ENCODE results near the gene RIMBP3C. TPM values are rescaled to one million over a fixed set of nuclear protein-coding genes. Genes with fewer than 3 reads are reported as not detected.
"Not testable (repeated sequence)": the region's sequence is repeated elsewhere in the genome, so short reads cannot be mapped to it uniquely, and the experiment has no call there.

Gene RIMBP3C, protein sequence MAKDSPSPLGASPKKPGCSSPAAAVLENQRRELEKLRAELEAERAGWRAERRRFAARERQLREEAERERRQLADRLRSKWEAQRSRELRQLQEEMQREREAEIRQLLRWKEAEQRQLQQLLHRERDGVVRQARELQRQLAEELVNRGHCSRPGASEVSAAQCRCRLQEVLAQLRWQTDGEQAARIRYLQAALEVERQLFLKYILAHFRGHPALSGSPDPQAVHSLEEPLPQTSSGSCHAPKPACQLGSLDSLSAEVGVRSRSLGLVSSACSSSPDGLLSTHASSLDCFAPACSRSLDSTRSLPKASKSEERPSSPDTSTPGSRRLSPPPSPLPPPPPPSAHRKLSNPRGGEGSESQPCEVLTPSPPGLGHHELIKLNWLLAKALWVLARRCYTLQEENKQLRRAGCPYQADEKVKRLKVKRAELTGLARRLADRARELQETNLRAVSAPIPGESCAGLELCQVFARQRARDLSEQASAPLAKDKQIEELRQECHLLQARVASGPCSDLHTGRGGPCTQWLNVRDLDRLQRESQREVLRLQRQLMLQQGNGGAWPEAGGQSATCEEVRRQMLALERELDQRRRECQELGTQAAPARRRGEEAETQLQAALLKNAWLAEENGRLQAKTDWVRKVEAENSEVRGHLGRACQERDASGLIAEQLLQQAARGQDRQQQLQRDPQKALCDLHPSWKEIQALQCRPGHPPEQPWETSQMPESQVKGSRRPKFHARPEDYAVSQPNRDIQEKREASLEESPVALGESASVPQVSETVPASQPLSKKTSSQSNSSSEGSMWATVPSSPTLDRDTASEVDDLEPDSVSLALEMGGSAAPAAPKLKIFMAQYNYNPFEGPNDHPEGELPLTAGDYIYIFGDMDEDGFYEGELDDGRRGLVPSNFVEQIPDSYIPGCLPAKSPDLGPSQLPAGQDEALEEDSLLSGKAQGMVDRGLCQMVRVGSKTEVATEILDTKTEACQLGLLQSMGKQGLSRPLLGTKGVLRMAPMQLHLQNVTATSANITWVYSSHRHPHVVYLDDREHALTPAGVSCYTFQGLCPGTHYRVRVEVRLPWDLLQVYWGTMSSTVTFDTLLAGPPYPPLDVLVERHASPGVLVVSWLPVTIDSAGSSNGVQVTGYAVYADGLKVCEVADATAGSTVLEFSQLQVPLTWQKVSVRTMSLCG (N-terminal part only)
- not detected for total RNA-seq

DNA sequence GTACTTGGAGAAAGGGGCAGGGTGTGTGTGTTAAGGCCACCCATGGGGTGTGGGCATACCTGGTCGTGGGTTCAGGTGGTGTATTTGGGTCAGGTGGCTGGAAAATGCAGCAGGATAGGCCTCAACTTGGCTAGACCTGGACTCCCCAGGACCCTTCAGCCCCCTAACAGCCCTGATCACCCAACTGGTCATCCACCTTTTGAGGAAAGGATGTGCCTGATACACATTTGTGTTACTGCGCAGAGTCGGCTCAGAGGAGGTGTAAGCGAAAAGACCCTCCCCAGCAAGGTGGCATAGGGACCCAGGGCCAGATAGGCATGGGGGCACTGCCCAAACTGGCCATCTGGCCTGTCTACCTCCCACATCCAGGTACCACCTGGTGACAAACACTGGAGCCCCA lies at the start of gene RIMBP3C:
Gene RIMBP3C, minus strand, starts transcription at position 101 of the 400 bp plus-strand sequence. CDS start 485 bp downstream, outside the sequence.
- not testable (repeated sequence) for DNase-seq

GRCh38 chr22:21599053-21599893 lies 48.0 kb upstream of the RIMBP3C start:
- DNase-seq: no peak

- DNase-seq: no peak
Measured at GRCh38 chr22:21598302-21598701, 47.0 kb upstream of the RIMBP3C start.

DNA sequence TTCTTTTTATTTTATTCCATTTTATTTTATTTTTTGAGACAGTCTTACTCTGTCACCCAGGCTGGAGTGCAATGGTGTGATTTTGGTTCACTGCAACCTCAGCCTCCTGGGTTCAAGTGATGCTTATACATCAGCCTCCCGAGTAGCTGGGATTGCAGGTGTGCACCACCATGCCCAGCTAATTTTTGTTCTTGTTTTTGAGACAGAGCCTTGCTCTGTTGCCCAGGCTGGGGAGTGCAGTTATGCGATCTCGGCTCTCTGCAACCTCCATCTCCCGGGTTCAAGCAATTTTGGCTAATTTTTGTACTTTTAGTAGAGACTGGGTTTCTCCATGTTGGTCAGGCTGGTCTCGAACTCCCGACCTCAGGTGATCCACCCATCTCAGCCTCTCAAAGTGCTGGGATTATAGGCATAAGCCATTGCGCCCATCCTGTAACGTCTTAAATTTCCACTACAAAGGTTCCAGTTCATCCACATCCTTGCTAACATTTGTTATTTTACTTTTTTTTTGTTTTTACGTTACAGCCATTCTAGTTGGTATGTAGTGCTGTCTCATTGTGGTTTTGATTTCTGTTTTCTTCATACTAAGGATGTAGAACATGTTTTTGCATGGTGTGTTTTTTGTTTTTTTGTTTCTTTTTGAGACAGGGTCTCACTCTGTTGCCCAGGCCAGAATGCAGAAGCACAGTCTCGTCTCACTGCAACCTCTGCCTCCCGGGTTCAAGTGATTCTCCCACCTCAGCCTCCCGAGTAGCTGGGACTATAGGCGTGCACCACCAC lies 45.3 kb upstream of the RIMBP3C start:
- DNase-seq: not testable (repeated sequence)

- DNase-seq: no peak
Measured at GRCh38 chr22:21594865-21595452, 43.7 kb upstream of the RIMBP3C start.

- no peak for DNase-seq
Measured at GRCh38 chr22:21593406-21594232, 42.4 kb upstream of the RIMBP3C start.

GRCh38 chr22:21592422-21592821 lies 41.2 kb upstream of the RIMBP3C start:
- no peak for DNase-seq

DNA sequence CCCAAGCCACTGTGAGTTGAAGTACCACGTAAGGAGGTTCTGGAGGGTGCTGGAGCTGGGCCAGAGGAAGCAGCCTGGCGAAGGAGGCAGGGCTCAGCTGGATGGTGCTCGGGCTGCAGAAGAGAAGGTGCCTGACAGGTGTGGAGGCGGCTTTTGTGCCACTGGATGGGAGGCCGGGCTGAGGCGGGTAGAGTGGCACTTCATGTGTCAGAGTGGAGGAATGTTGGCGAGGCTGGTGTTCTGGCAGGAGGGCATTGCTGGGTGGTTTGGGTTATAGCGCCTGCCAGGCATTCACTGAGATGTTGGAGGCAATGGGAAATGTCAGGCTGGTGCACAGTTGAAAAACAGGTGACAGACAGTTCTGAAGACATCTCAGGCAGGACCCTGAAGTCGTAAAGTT lies 40.4 kb upstream of the RIMBP3C start:
- DNase-seq: no peak

DNA sequence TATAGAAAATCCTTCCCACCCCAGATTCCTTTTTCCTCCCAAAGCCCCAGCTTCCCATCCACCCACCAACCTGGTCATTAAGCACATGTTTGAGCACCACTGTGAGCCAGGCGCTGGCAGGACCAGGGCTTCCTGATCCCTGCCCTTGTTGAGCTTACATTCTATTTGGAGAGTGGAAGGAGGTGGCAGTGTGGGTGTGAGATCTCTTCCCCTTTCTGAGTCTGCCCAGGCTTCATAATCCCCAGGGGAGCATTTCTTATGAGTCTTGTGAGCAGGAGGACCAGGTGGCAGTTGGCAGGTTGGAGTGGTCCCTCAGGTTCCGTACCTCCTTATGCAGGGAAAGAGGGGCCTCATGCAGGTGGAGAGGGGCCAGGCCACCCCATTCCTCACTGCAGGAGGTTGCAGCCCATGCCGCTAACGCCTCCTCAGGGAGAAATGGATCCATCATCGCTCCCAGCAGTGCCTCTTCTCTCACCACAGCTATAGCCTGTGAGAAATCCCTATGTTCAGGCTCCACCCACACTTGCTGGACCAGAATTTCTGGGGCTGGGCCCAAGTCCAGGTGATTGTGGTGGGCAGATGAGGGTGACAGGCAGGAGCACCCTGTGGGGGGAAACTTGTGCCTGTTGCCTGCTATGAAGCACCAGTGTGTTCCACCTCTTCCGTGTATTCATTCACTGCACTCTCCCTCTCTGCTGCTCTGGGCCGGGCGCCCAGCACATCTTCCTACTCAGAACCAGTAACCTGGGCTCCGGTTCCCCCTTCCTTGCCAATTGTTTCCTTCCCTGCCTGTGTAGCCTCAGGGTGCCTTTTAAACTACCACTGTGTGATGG lies 39.8 kb upstream of the RIMBP3C start:
- DNase-seq: no peak

- DNase-seq: no peak
Measured at GRCh38 chr22:21589396-21589795, 38.1 kb upstream of the RIMBP3C start.

GRCh38 chr22:21587803-21588611 lies 36.7 kb upstream of the RIMBP3C start:
- no peak for DNase-seq

GRCh38 chr22:21585389-21585788 lies 34.1 kb upstream of the RIMBP3C start:
- DNase-seq: no peak

DNA sequence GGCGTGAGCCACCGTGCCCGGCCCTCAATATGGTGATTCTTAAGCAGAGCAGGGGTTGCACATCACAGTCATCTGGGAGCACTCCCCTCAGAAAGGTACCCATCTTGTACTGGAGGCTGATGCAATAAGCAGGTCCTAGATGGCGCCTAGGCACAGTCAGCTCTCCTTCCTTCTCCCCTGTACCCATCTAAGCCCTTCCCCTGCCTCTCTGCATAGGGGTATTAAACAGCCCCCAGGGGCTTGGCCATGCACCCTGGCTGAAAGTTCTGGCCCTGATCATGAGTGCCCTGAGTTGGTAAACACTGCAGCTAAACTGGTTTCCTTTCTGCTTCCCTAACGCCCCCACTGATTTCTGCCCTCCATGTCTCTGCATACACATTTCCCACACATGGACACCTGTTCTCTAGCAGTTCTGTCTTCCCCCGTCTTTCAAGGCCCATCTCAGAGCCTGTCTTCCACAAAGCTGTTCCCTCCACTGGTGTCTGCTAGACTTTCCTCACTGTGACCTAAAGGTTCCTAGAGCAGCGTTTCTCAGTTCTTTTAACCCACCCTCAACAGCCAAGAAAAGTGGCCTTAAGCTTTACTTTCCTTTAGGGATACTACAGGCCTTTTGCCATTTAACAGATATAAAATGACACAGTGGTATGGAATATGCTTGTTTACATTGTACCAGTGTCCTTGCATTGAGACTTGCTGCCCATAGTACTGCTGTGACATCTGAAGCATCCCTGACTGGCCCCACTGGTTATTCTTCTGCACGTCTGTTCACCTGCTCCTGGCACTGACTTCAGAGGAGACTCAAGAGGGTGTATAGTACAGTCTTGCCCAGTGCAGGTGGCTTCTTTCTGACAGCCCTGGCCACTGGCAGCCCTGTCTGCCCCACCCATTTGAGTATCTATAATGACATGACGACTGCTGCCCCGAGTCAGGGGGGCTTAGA lies 31.8 kb upstream of the RIMBP3C start:
- no peak for DNase-seq

GRCh38 chr22:21581009-21581713 lies 29.9 kb upstream of the RIMBP3C start:
- not testable (repeated sequence) for DNase-seq

- DNase-seq: not testable (repeated sequence)
Measured at GRCh38 chr22:21580623-21581007, 29.4 kb upstream of the RIMBP3C start.

GRCh38 chr22:21579474-21579851 lies 28.2 kb upstream of the RIMBP3C start:
- DNase-seq: no peak
